A673 (cell line): ENCODE results near the gene ASPSCR1. TPM values are rescaled to one million over a fixed set of nuclear protein-coding genes. Genes with fewer than 3 reads are reported as not detected.

Experiments used
- BruUV-seq: library from RNA; stranded (reverse); fragments of 400-500 nt; replicated peaks from 2 replicates; lab custom pipeline; 2021; lab: Mats Ljungman, UMichigan
- CTCF ChIA-PET: fragments of 300-600 bp; sonication (Branson Sonifier 250); formaldehyde crosslinking; loops from one replicate; lab custom pipeline; 2022; ENCODE audit warnings: antibody characterized with exemption; lab: Charles Lee
- POLR2A ChIA-PET: fragments of 300-600 bp; sonication (Branson Sonifier 250); formaldehyde crosslinking; loops from one replicate; lab custom pipeline; 2022; ENCODE audit warnings: antibody characterized with exemption; ENCODE audit not compliant: low non-redundant PET; lab: Charles Lee
- DNase-seq: peaks from one replicate; pipeline ENCODE4 v3.0.0-alpha.2; 2015; ENCODE audit warnings: low spot score
- H3K27ac ChIP-seq: fragments of 200-600 bp; sonication (generic); 2 replicates; pipeline ENCODE4 v1.5.1; 2016; ENCODE audit warnings: mixed run types, low read depth, mild to moderate bottlenecking, mixed read lengths, antibody characterized with exemption, low read length; ENCODE audit not compliant: poor library complexity, severe bottlenecking
- H3K27me3 ChIP-seq: fragments of 200-600 bp; sonication (generic); replicated peaks from 2 replicates; pipeline ENCODE4 v1.6.1; 2017; ENCODE audit warnings: mixed run types, low read depth, mild to moderate bottlenecking, mixed read lengths, antibody characterized with exemption, low read length; ENCODE audit not compliant: insufficient read depth, poor library complexity
- H3K36me3 ChIP-seq: fragments of 200-600 bp; sonication (generic); 2 replicates; pipeline ENCODE4 v1.6.1; 2016; ENCODE audit warnings: mixed run types, mild to moderate bottlenecking, mixed read lengths, antibody characterized with exemption, low read length; ENCODE audit not compliant: insufficient read depth, poor library complexity, severe bottlenecking
- H3K4me1 ChIP-seq: fragments of 200-600 bp; sonication (generic); 2 replicates; pipeline ENCODE4 v1.6.1; 2017; ENCODE audit warnings: mixed run types, mild to moderate bottlenecking, mixed read lengths, antibody characterized with exemption, low read length; ENCODE audit not compliant: insufficient read depth, poor library complexity, severe bottlenecking
- H3K4me3 ChIP-seq: fragments of 200-600 bp; sonication (generic); 2 replicates; pipeline ENCODE4 v1.5.1; 2016; ENCODE audit warnings: low read depth, mixed run types, mild to moderate bottlenecking, mixed read lengths, low read length; ENCODE audit not compliant: poor library complexity, severe bottlenecking
- H3K9me3 ChIP-seq: fragments of 200-600 bp; sonication (generic); 2 replicates; pipeline ENCODE4 v1.6.1; 2016; ENCODE audit warnings: mixed run types, low read depth, mild to moderate bottlenecking, mixed read lengths, antibody characterized with exemption, low read length; ENCODE audit not compliant: poor library complexity, severe bottlenecking
- EZH2 ChIP-seq: fragments of 200-600 bp; sonication (generic); IDR thresholded peaks from 2 replicates; pipeline ENCODE4 v1.6.1; 2017; ENCODE audit warnings: borderline replicate concordance, low read depth, mild to moderate bottlenecking, mixed read lengths, antibody characterized with exemption, low read length; ENCODE audit not compliant: poor library complexity, severe bottlenecking
- intact Hi-C: fragments of 100-400 bp; cut with micrococcal nuclease; formaldehyde crosslinking; loops from one replicate; pipeline ENCODE4 v1.10.0; 2022; ENCODE audit not compliant: unreplicated experiment
- total RNA-seq: library from RNA; stranded (reverse); gene quantifications from 2 replicates; pipeline ENCODE4 v1.2.3, GENCODE V29; 2021
- TF ChIP-seq, protein P1 (sequence below): fragments of 300-800, 200-600 bp; sonication (generic); conservative IDR thresholded peaks from 2 replicates; pipeline ENCODE4 v1.5.1; 2017; ENCODE audit warnings: low read depth, mild to moderate bottlenecking, antibody characterized with exemption, low read length, moderate library complexity, mixed read lengths

The ASPSCR1 gene
- total RNA-seq, 1 experiment from 2014 or later = 46.2 TPM

DNA sequence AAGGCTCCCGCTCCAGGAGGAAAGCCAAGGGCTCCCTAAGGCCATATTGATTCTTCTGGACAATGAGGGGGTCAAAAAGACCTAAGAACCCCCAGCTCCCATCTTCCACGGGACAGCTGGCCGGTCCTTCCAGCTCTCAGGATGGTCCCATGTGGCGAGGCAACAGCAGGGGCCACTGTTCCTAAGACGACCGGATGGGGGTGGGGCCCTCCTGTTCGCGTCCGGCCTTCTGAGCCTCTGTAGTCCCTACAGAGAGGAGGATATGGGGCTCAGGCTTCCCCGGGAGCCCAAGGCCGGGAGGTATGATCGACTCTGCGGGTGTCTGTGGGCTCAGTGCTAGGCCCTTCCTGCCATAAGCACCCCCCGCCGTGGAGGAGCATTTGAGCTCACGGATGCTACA is 66.1 kb downstream of the ASPSCR1 start:
- H3K4me3 ChIP-seq = no peak overlapping the region
- BruUV-seq = no TSS peak
- H3K9me3 ChIP-seq = no peaks in the 10 kb centered on the region
- peaks cover 12% of the 10 kb centered on the region for H3K36me3 ChIP-seq
- DNase-seq = no peak
- H3K4me1 ChIP-seq = no peaks in the 10 kb centered on the region
- no peak overlapping the region for H3K27ac ChIP-seq
- TF ChIP-seq, protein P1, sequence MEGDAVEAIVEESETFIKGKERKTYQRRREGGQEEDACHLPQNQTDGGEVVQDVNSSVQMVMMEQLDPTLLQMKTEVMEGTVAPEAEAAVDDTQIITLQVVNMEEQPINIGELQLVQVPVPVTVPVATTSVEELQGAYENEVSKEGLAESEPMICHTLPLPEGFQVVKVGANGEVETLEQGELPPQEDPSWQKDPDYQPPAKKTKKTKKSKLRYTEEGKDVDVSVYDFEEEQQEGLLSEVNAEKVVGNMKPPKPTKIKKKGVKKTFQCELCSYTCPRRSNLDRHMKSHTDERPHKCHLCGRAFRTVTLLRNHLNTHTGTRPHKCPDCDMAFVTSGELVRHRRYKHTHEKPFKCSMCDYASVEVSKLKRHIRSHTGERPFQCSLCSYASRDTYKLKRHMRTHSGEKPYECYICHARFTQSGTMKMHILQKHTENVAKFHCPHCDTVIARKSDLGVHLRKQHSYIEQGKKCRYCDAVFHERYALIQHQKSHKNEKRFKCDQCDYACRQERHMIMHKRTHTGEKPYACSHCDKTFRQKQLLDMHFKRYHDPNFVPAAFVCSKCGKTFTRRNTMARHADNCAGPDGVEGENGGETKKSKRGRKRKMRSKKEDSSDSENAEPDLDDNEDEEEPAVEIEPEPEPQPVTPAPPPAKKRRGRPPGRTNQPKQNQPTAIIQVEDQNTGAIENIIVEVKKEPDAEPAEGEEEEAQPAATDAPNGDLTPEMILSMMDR = no peak
- TF ChIP-seq EZH2 = no peak
- no peaks in the 10 kb centered on the region for H3K27me3 ChIP-seq
- intact Hi-C loops = no loop called here
- ChIA-PET POLR2A (no interaction called here), CTCF (no interaction called here)

DNA sequence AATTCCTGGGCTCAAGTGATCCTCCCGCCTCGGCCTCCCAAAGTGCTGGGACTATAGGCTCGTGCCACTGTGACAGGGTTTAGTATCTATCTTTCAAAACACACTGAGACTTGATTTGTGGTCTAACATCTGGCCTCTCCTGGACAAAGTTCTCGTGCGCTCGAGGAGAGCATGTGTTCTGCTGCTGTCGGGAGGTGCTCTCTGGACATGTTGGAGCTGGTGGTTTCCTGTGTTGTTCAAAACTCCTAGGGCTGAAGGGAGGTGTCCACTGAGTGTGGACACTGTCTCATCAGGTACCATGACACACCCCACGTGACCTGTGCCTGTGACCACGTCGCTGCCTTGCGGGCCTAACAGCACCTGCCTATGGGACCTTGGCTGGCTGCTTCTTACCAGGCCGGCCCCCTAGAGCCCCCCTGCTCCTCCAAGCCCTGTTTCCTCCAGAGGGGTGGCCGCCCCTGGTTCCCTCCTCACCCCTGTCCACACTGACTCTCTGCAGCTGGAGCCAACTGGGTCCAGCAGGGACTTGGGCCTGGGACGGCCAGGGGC is 68.6 kb downstream of the ASPSCR1 start:
- no TSS peak for BruUV-seq
- POLR2A ChIA-PET = no interaction called here
- H3K27me3 ChIP-seq = no peaks in the 10 kb centered on the region
- H3K4me3 ChIP-seq = no peak overlapping the region
- TF ChIP-seq, protein P1 = no peak
- no peak for TF ChIP-seq EZH2
- H3K4me1 ChIP-seq = no peaks in the 10 kb centered on the region
- DNase-seq = no peak
- no peaks in the 10 kb centered on the region for H3K9me3 ChIP-seq
- intact Hi-C loops = no loop called here
- H3K27ac ChIP-seq = no peak overlapping the region
- peaks cover 25% of the 10 kb centered on the region for H3K36me3 ChIP-seq
- CTCF ChIA-PET = no interaction called here

DNA sequence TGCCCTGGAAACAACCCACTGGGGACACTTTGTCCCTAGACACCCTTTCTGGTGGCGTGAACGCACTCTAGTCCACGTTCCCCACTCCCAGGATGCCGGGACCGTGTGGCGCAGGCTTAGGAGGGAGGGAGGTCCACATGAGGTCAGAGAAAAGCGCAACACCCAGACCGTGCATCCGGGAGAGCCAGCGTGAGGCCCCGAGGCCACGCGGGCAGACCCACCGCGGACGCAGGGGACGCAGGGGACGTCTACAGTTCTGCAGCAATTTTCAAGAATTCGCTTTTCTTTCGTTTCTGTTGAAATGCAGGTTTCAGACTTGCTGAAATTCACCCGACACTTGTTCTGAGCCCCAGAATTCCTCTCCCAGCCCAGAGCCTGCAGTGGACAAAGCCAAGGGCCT is 69.5 kb downstream of the ASPSCR1 start:
- CTCF ChIA-PET = no interaction called here
- intact Hi-C loops = no loop called here

More for the DNA sequence above, 69.5 kb downstream of the ASPSCR1 start:
- Histone ChIP-seq H3K4me3 (no peak overlapping the region), H3K4me1 (no peaks in the 10 kb centered on the region), H3K36me3 (peaks cover 25% of the 10 kb centered on the region), H3K27ac (no peak overlapping the region), H3K9me3 (no peaks in the 10 kb centered on the region), H3K27me3 (no peaks in the 10 kb centered on the region)
- BruUV-seq = no TSS peak
- POLR2A ChIA-PET = no interaction called here
- no peak for TF ChIP-seq EZH2
- TF ChIP-seq, protein P1 = no peak
- DNase-seq = no peak
